COLO668 (cell line): ENCODE data around the gene LRBA.

ENCODE experiments used
- DNase-seq: peaks from one replicate; lab custom pipeline; 2025; ENCODE audit not compliant: unreplicated experiment; lab: John Stamatoyannopoulos, UW

The LRBA gene

DNA sequence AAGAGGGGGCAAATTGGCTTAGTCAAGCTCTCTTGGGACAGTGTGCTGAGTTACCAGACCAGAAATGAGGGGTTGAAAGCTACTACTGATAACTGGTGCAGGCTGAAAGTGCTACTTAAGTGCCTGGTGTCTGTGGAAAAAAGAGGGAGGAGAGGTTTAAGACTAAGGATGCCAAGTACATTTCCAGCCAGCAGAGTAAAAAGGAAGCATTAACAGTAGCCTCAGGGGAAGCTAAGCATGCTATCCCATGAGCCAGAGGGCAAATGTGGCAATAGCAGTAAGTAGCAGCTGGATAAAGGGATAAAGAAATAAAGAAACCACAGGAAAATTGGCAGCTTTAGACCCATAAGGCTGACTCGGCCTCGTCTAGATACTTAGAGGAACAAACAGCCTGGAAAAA, 629.5 kb downstream of the LRBA start:
- no peak for DNase-seq

GRCh38 chr4:150384249-150384648, 630.8 kb downstream of the LRBA start:
- no peak for DNase-seq

- DNase-seq, result no peak
Observed at GRCh38 chr4:150382028-150382427, 633.1 kb downstream of the LRBA start.

- DNase-seq, result no peak
Observed at GRCh38 chr4:150381609-150382008, 633.5 kb downstream of the LRBA start.

DNA sequence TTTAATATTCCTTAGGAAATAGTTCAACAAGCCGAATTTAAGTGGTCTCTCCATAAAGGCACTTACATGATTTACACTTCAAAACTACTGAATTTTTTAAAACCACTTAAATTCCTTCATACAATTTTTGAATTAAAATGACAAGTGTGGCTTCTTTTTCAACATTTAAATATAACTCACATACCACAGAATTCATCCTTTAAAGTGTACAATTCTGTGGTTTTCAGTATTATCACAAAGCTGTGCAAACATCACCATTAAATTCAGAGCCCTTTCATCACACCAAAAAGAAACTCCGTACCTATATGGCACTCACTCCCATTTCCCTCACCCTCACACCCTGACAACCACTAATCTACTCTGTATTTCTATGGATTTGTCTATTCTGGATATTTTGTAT, 634.0 kb downstream of the LRBA start:
- DNase-seq, result no peak

DNA sequence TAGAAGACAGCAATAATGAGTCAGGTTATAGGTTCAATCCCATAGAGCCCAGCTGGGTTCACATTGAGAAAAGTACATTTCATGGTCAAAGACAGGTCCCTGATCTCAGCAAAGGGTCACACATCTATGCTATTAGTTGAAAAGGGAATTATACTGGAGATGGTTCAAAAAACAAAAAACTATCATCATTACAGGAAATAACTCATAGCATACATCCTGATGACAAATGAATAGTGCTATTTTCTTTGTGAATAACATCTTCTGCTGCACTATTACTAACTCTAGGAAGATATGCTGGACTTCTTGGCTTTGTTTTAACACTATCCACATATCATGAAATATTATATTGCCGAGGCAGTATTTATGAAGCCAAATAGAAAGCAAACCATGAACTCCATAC, 635.6 kb downstream of the LRBA start:
- no peak for DNase-seq

GRCh38 chr4:150375025-150375424, 640.1 kb downstream of the LRBA start:
- DNase-seq, result no peak

GRCh38 chr4:150371869-150372268, 643.2 kb downstream of the LRBA start:
- no peak for DNase-seq

- no peak for DNase-seq
Observed at GRCh38 chr4:150369434-150370380, 645.4 kb downstream of the LRBA start.

DNA sequence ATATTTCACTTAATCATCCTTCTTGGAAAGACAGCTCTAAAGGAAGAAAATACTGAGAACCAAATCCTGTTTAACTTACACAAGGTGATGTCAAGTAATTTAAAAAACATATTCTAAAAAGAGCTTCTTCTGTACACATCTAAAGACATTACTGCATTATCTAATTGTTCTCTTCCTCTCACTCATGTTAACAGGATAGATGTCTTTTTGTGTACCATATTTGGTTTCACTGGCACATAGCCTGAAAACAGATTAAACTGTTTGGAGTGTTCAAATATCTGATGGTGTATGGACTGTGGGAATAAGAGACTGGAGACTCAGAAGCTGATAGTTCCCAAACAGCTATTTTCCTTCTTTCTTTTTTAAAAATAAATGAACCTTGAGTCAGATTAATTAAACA, 646.4 kb downstream of the LRBA start:
- DNase-seq, result no peak

GRCh38 chr4:150367326-150367725, 647.8 kb downstream of the LRBA start:
- DNase-seq, result no peak

DNA sequence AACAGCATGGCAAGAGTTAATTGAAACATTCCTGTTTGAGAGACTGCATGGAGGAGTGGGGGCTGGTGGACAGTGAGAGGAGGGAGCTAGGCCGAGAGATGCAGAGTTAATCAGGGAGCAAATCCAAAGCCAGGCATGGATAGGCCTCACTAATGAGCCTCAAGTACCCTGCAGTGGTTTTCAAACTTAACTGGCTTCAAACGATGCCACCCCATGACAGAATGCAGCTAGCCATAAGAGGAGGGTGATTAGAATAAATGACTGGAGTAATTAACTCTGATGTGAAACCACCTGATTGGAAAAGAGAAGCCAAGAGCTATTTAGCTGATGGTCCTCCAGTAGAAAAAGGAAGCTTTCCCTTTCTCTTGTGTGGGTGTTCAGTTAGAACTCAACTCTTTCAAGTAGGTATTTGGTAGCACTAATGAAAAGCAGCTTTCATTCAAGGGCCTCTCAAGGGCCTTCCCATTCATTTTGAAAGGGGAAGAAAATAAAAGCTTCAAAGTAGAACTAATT, 648.5 kb downstream of the LRBA start:
- DNase-seq, result no peak

DNA sequence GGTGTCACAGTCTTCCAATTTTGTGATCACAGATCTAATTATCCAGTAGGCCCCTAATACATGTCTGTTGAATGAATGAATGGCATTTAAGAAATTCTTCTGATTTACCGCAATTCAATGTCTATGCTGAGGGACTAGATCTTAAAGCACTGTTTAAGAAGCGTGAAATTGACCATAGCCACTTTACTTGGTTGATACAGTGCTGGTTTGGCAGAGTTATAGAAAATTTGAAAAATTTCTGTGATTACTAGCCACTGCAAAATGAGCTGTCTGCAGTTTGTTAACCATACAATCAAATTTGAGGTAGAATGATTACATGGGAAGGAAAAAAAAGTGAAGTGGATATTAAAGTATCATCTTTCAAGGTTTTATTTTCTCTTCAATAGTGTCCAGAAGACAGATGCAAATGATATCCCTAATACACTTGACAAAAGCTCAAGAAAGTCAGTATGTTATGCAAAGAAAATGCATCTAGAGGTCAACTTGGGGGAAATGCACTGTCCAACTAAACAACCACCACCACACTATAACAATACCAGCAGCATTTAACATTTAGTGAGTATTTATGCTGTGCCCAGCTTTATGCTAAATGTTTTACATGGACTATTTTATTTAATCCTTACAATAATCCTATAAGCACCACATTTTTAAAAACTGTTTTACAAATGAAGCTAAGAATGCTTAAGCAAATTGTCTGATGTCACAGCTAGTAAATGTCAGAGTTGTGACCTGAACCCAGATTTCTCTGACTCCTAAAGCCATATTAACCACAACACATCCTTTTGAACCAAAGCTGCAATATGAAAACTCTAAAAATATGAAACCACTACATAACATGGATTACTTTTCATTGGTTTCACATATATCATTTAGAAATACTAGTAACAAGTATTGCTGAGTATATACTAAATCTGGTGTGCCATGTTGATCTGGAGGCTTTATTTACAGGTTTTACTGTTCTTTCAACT, 651.1 kb downstream of the LRBA start:
- no peak for DNase-seq

GRCh38 chr4:150358691-150359090, 656.4 kb downstream of the LRBA start:
- DNase-seq, result no peak

DNA sequence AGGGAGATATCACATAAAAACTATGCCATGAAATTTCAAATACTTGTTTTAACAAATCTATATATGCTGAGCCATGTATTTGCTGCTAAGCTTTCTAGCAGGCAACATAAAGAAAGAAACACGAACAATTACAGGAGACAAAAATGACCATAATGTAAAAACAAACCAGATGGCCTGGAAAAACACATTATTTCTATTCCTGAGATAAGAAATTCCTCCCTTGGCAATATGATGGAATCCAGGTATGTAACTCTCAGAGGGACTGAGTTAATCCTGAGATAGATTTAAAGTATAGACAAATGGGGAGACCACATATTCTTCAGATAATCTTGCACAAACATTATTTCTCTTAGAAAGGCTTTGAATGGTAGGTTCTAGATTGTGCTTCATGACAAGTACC, 657.3 kb downstream of the LRBA start:
- no peak for DNase-seq

DNA sequence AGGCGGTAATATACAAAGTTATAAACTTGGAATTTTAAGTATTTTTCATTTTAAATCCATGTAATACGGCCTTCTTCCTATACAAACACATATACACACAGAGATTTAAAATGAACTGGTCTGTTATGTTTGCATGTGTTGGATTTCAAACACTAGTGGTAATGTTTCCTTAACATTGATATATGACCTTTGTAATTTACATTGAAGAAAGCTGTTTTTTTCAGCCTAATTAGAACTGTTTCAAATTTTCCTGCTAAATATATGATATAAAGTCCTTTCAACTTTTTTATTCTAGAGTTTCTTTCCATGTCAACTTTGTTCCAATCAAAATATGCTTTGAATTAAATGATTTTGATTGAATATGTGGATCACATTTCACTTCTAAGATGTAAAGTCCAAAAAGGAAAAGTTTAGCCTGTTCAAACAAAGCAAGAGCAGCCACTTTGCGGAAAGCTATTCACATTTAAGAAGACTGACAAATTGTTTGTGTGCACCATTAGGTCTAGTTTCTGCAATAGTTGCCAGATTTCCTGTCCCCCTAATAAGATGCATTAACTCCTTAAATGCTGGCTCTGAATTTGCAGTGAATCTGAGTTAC, 659.1 kb downstream of the LRBA start:
- DNase-seq, result no peak

DNA sequence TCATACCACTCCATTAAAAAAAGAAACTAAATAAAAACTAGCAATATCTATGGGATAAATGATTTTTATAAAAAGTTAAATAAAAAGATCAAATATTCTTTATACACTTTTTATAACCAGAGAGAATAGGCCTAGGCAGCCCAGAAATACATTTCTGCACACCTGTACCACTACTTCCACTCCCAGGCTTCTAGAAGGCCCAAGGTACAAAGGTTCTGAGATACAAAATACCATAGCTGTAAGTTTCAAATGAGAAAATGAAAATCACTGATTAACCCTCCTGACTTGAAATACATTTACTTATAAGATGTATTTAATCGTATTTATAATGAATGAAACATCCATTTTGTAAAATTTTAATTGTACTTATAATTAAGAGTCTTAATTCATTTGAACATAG, 659.7 kb downstream of the LRBA start:
- no peak for DNase-seq

DNA sequence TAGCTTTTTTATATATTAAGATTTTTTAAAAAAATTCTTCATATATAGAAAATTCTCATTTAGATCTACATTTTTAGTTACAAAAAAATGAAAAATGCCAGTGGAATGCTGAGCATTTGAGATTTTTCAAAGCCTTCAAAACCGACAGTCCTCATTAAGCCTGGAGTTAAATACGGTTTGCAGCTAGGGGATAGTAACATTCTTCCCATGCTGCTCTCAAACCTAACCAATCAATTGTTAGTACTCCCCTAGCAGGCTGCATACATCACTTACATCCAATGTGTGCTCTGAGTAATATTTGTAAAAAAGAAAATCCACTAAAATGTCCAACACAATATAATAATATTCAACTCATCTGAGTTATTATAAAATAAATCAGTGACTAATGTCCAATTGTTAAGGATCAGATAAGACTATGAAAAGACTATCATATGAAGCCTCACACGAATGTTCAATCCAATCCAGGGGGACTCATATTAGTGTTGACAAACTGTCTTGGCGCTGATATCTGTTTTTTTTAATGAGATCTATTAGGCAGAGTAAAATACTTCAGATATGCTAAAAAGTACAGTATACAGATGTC, 660.8 kb downstream of the LRBA start:
- DNase-seq, result no peak

GRCh38 chr4:150348079-150348478, 667.0 kb downstream of the LRBA start:
- DNase-seq, result no peak

GRCh38 chr4:150345207-150345744, 669.8 kb downstream of the LRBA start:
- no peak for DNase-seq

DNA sequence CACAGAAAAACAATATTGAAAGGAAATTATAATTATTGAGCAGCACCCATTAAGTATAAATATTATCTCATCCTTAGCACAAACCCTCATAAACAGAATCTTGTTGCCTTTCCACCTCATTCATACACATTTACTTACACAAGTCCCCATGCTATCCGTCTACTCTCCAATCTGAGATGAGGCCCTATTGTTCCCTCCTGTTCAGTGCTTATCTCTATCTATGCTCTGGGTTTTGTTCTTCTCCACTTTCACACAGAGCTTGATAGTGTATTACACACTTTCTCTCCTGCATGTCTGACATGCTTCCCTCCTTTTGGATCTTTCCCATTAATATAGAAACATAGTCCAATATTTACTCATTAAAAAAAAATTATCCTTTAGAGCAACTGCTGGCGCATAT, 671.3 kb downstream of the LRBA start:
- DNase-seq, result no peak
